ENCODE data around the gene AURKA. TPM values are rescaled to one million over a fixed set of nuclear protein-coding genes. Genes with fewer than 3 reads are reported as not detected.

Gene AURKA
- total RNA-seq, 2 experiments from 2014 or later = 63.2 to 105 TPM

GRCh38 chr20:56352345-56353055 is 39.5 kb downstream of the AURKA start:
- H3K36me3 ChIP-seq (ENCODE audit: insufficient read depth, low read length) = no peaks in the 10 kb centered on the region
- CTCF ChIA-PET (ENCODE audit: unreplicated experiment) = no interaction called here
- H3K4me2 ChIP-seq (ENCODE audit: low read length) = no peak overlapping the region
- no peak for TF ChIP-seq CTCF (conservative IDR thresholded peaks at IDR 0.05; ENCODE audit: low read length)
- no peak for TF ChIP-seq EZH2phosphoT487 (IDR thresholded peaks at IDR 0.05; ENCODE audit: borderline replicate concordance, low read depth, low read length)
- no peaks in the 10 kb centered on the region for H3K9me2 ChIP-seq (ENCODE audit: insufficient read depth, low read length)
- H3K79me2 ChIP-seq (ENCODE audit: insufficient read depth, low read depth, low read length) = no peaks in the 10 kb centered on the region
- POLR2A ChIA-PET = interaction anchor here (1.0 to 1.4 kb wide), 2 partner anchors 23 to 34 kb away, joined by 3 to 4 read pairs; no protein-coding TSS in a partner anchor
- BruUV-seq (replicated peaks) = no TSS peak
- no peaks in the 10 kb centered on the region for H3K4me1 ChIP-seq (ENCODE audit: insufficient read depth, low read length, poor library complexity, severe bottlenecking)
- H3K27ac ChIP-seq (ENCODE audit: low read depth, low read length, poor library complexity, severe bottlenecking) = no peak overlapping the region
- H3K4me3 ChIP-seq (ENCODE audit: low read depth, low read length, poor library complexity, severe bottlenecking) = no peak overlapping the region
- no peak overlapping the region for H2AFZ ChIP-seq (ENCODE audit: low read length)
- intact Hi-C loops (cut with micrococcal nuclease; ENCODE audit: unreplicated experiment) = no loop called here
- DNase-seq (ENCODE audit: low spot score) = no peak
- H4K20me1 ChIP-seq (ENCODE audit: insufficient read depth, low read length) = no peaks in the 10 kb centered on the region
- no peaks in the 10 kb centered on the region for H3K9me3 ChIP-seq (ENCODE audit: low read length)

GRCh38 chr20:56350842-56351241 is 41.2 kb downstream of the AURKA start:
- Histone ChIP-seq H3K4me2 (ENCODE audit: low read length) (no peak overlapping the region), H3K9me2 (ENCODE audit: insufficient read depth, low read length) (no peaks in the 10 kb centered on the region), H4K20me1 (ENCODE audit: insufficient read depth, low read length) (no peaks in the 10 kb centered on the region), H3K79me2 (ENCODE audit: insufficient read depth, low read depth, low read length) (no peaks in the 10 kb centered on the region), H3K27ac (ENCODE audit: low read depth, low read length, poor library complexity, severe bottlenecking) (no peak overlapping the region), H3K4me1 (ENCODE audit: insufficient read depth, low read length, poor library complexity, severe bottlenecking) (no peaks in the 10 kb centered on the region), H3K9me3 (ENCODE audit: low read length) (no peaks in the 10 kb centered on the region), H2AFZ (ENCODE audit: low read length) (no peak overlapping the region), H3K4me3 (ENCODE audit: low read depth, low read length, poor library complexity, severe bottlenecking) (no peak overlapping the region), H3K36me3 (ENCODE audit: insufficient read depth, low read length) (no peaks in the 10 kb centered on the region)
- POLR2A ChIA-PET = no interaction called here
- no peak for DNase-seq (ENCODE audit: low spot score)
- intact Hi-C loops (cut with micrococcal nuclease; ENCODE audit: unreplicated experiment) = no loop called here
- TF ChIP-seq CTCF (conservative IDR thresholded peaks at IDR 0.05; ENCODE audit: low read length) = no peak
- TF ChIP-seq EZH2phosphoT487 (IDR thresholded peaks at IDR 0.05; ENCODE audit: borderline replicate concordance, low read depth, low read length) = no peak
- BruUV-seq (replicated peaks) = no TSS peak
- CTCF ChIA-PET (ENCODE audit: unreplicated experiment) = no interaction called here

- H3K27ac ChIP-seq (ENCODE audit: low read depth, low read length, poor library complexity, severe bottlenecking) = no peak overlapping the region
- intact Hi-C loops (cut with micrococcal nuclease; ENCODE audit: unreplicated experiment) = no loop called here
- no peak overlapping the region for H3K4me2 ChIP-seq (ENCODE audit: low read length)
- H3K9me3 ChIP-seq (ENCODE audit: low read length) = no peaks in the 10 kb centered on the region
- no peaks in the 10 kb centered on the region for H3K79me2 ChIP-seq (ENCODE audit: insufficient read depth, low read depth, low read length)
- H3K4me3 ChIP-seq (ENCODE audit: low read depth, low read length, poor library complexity, severe bottlenecking) = no peak overlapping the region
- CTCF ChIA-PET (ENCODE audit: unreplicated experiment) = no interaction called here
- H3K9me2 ChIP-seq (ENCODE audit: insufficient read depth, low read length) = no peaks in the 10 kb centered on the region
- BruUV-seq (replicated peaks) = no TSS peak
- TF ChIP-seq CTCF (conservative IDR thresholded peaks at IDR 0.05; ENCODE audit: low read length) (no peak), EZH2phosphoT487 (IDR thresholded peaks at IDR 0.05; ENCODE audit: borderline replicate concordance, low read depth, low read length) (no peak)
- H2AFZ ChIP-seq (ENCODE audit: low read length) = no peak overlapping the region
- H3K4me1 ChIP-seq (ENCODE audit: insufficient read depth, low read length, poor library complexity, severe bottlenecking) = no peaks in the 10 kb centered on the region
- no peaks in the 10 kb centered on the region for H3K36me3 ChIP-seq (ENCODE audit: insufficient read depth, low read length)
- POLR2A ChIA-PET = no interaction called here
- H4K20me1 ChIP-seq (ENCODE audit: insufficient read depth, low read length) = no peaks in the 10 kb centered on the region
- no peak for DNase-seq (ENCODE audit: low spot score)
These were observed 43.3 kb downstream of the AURKA start for GRCh38 chr20:56348746-56349145.

All from OCI-LY7 (cell line).